ENCODE results near the gene FRG2B. TPM values are rescaled to one million over a fixed set of nuclear protein-coding genes. Genes with fewer than 3 reads are reported as not detected.
"Not testable (repeated sequence)": the region's sequence is repeated elsewhere in the genome, so short reads cannot be mapped to it uniquely, and the experiment has no call there.

Gene FRG2B
- total RNA-seq, 4 donors from 2014 or later, result not detected

DNA sequence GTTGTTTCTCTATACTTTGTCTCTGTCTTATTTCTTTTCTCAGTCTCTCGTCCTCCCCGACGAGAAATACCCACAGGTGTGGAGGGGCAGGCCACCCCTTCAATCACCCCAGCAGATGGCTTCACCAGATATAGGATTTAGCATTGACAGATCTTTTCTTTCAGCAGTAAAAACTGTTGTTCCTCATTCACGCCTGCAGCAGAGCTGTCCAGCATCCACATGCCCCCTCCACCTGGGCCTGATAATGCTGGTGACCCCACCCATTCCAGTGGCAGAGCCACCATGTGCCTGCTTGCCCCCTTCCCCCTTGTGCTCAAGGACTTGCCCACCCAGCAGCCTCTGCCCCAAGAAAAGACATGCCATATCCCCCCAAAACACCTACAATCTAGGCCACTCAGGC lies 15.5 kb downstream of the FRG2B start:
- intact Hi-C loops (cut with DNase I; ENCODE audit: low total_unique reads), result no loop called here
- Histone ChIP-seq H3K4me1 (no peaks in the 10 kb centered on the region), H3K4me3 (no peak overlapping the region), H3K27ac (no peak overlapping the region), H3K27me3 (no peaks in the 10 kb centered on the region), H3K9me3 (no peaks in the 10 kb centered on the region), H3K36me3 (no peaks in the 10 kb centered on the region)
- no peak for TF ChIP-seq POLR2A (IDR thresholded peaks at IDR 0.05)
- TF ChIP-seq, protein P1, sequence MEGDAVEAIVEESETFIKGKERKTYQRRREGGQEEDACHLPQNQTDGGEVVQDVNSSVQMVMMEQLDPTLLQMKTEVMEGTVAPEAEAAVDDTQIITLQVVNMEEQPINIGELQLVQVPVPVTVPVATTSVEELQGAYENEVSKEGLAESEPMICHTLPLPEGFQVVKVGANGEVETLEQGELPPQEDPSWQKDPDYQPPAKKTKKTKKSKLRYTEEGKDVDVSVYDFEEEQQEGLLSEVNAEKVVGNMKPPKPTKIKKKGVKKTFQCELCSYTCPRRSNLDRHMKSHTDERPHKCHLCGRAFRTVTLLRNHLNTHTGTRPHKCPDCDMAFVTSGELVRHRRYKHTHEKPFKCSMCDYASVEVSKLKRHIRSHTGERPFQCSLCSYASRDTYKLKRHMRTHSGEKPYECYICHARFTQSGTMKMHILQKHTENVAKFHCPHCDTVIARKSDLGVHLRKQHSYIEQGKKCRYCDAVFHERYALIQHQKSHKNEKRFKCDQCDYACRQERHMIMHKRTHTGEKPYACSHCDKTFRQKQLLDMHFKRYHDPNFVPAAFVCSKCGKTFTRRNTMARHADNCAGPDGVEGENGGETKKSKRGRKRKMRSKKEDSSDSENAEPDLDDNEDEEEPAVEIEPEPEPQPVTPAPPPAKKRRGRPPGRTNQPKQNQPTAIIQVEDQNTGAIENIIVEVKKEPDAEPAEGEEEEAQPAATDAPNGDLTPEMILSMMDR (IDR thresholded peaks at IDR 0.05), result no peak
- no peak for DNase-seq

DNA sequence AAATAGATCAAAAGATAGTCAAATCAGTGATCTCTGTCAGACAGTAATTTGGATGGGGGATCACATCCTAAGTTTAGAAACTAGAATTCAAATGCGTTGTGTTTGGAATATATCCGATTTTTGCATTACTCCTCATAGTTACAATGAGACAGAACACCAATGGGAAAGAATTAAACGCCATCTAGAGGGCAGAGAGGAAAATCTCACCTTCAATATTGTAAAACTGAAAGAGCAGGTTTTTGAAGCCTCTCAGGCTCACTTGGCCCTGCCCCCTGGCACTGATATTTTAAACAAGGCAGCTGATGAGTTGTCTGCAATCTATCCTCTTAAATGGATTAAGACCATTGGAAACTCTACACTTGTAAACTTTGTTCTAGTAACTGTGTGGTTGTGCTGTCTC lies 17.7 kb downstream of the FRG2B start:
- no peak for DNase-seq
- intact Hi-C loops (cut with DNase I; ENCODE audit: low total_unique reads), result no loop called here

DNA sequence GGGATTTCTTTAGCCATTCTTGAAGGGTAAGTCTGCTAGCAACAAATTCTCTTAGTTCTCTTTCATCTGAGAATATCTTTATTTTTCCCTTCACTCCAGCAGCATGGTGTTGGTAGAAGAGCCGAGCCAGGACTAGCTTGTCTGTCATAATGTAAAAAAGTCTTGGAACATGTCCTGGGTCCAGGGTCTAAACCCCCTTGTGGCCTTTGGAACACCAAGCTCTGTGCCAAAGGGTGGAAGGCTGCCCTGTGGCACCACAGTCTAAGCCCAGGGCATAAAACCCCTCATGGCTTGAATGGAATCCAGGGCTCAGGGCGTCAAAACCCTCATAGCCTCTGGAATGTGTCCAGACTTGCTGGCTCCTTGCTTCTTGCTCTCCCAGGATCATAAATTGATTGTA lies 23.2 kb downstream of the FRG2B start:
- DNase-seq; H3K4me1 ChIP-seq; H3K27me3 ChIP-seq; H3K36me3 ChIP-seq; intact Hi-C loops (cut with DNase I; ENCODE audit: low total_unique reads); H3K4me3 ChIP-seq; H3K9me3 ChIP-seq; H3K27ac ChIP-seq: not testable (repeated sequence)

More for the DNA sequence above, 17.7 kb downstream of the FRG2B start:
- TF ChIP-seq, protein P1 (IDR thresholded peaks at IDR 0.05), result peak in 3 of 4 experiments; percentile 17 to 30 (median 20)
- no peak for TF ChIP-seq POLR2A (IDR thresholded peaks at IDR 0.05)
- H3K27ac ChIP-seq, result no peak overlapping the region
- H3K4me1 ChIP-seq, result no peaks in the 10 kb centered on the region
- H3K27me3 ChIP-seq, result no peaks in the 10 kb centered on the region
- H3K4me3 ChIP-seq, result no peak overlapping the region
- H3K9me3 ChIP-seq, result no peaks in the 10 kb centered on the region
- H3K36me3 ChIP-seq, result no peaks in the 10 kb centered on the region

DNA sequence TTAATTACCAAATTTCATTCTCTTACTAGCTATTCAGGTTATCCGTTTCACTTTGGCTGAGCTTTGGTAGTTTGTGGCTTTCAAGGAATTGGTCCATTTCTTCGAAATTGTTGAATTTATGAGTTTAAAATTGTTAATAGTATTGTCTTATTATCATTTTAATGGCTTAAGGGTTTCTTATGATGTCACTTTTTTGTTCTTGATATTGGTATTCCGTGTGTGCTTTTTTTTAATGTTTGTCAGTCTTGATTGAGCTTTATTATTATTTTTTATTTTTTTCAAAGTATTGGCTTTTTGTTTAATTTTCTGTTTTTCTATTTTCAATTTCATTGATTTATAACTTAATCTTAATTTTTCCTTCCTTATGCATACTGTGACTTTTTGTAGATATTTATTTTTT lies 25.9 kb downstream of the FRG2B start:
- Histone ChIP-seq H3K9me3 (no peaks in the 10 kb centered on the region), H3K27me3 (no peaks in the 10 kb centered on the region), H3K36me3 (no peaks in the 10 kb centered on the region), H3K27ac (no peak overlapping the region), H3K4me1 (no peaks in the 10 kb centered on the region), H3K4me3 (no peak overlapping the region)
- TF ChIP-seq POLR2A (IDR thresholded peaks at IDR 0.05), result no peak
- TF ChIP-seq, protein P1 (IDR thresholded peaks at IDR 0.05), result no peak
- intact Hi-C loops (cut with DNase I; ENCODE audit: low total_unique reads), result no loop called here
- no peak for DNase-seq

DNA sequence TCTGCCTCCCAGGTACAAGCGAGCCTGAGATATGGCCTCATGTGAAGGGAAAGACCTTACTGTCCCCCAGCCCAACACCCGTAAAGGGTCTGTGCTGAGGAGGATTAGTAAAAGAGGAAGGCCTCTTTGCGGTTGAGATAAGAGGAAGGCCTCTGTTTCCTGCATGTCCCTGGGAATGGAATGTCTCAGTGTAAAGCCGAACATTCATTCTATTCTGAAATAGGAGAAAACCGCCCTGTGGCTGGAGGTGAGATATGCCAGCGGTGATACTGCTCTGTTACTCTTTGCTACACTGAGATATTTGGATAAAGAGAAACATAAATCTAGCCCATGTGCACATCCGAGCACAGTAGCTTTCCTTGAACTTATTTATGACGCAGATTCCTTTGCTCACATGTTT lies 26.7 kb downstream of the FRG2B start:
- H3K4me1 ChIP-seq; intact Hi-C loops (cut with DNase I; ENCODE audit: low total_unique reads); H3K27me3 ChIP-seq; H3K27ac ChIP-seq; H3K9me3 ChIP-seq; H3K4me3 ChIP-seq; DNase-seq; H3K36me3 ChIP-seq: not testable (repeated sequence)

DNA sequence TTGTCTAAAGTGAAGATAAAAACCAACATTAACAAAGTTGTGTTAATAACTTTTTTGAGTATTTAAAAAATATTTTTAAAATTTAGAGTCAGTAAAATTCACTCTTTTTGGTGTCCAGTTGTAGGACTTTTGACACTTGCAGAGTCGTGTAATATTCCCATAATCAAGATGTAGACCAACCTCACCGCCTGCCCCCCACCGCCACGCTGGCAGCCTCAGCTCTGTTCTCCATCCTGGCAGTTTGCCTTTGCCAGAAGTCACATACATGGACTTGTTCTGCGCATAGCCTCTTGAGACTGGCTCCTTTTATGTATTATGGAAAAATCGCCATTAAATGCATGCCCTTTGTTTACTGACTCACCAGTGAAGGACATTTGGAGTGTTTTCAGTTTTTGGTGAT lies 33.9 kb downstream of the FRG2B start:
- no peak for DNase-seq
- Histone ChIP-seq H3K27me3 (no peaks in the 10 kb centered on the region), H3K9me3 (no peaks in the 10 kb centered on the region), H3K27ac (no peak overlapping the region), H3K4me3 (no peak overlapping the region), H3K36me3 (no peaks in the 10 kb centered on the region), H3K4me1 (no peaks in the 10 kb centered on the region)
- intact Hi-C loops (cut with DNase I; ENCODE audit: low total_unique reads), result no loop called here
- TF ChIP-seq, protein P1 (IDR thresholded peaks at IDR 0.05), result no peak
- TF ChIP-seq POLR2A (IDR thresholded peaks at IDR 0.05), result no peak

Data from uterus (tissue), 4 donors.